HepG2 (cell line): ENCODE data around the gene HDLBP. TPM values are rescaled to one million over a fixed set of nuclear protein-coding genes. Genes with fewer than 3 reads are reported as not detected.

ENCODE experiments used
- ATAC-seq: fragments of 200-7000 bp; cut with Tn5 transposase; 3 replicates; pipeline ENCODE4 v1.9.1; 2020; ENCODE audit warnings: mild to moderate bottlenecking, moderate library complexity
- BruUV-seq: library from RNA; stranded (reverse); fragments of 400-500 nt; replicated peaks from 2 replicates; lab custom pipeline; 2021; lab: Mats Ljungman, UMichigan
- CTCF ChIA-PET: fragments of 300-600 bp; formaldehyde crosslinking; extraction: SDS; loops from one replicate; lab custom pipeline; 2021; ENCODE audit warnings: low total read pairs, inconsistent platforms, low intra/inter-chr PET ratio; lab: Yijun Ruan, JAX
- POLR2A ChIA-PET: fragments of 350-600 bp; sonication (Branson Sonifier 250); formaldehyde crosslinking; loops from one replicate; lab custom pipeline; 2020; ENCODE audit warnings: antibody characterized with exemption, inconsistent platforms; lab: Yijun Ruan, JAX
- DNase-seq: peaks from one replicate; pipeline ENCODE4 v3.0.0-alpha.2; 2015; ENCODE audit warnings: low spot score
- FAIRE-seq: peaks from 3 replicates; lab custom pipeline; 2011; peaks lifted over from hg19 to GRCh38; lab: Jason Lieb, UNC
- H2AFZ ChIP-seq: one replicate; pipeline ENCODE4 v1.6.1; 2011; ENCODE audit warnings: low read length, inconsistent platforms
- H3K27ac ChIP-seq: fragments of 300-600 bp; 3 replicates; pipeline ENCODE4 v1.8.0; 2011; ENCODE audit warnings: mixed run types, mild to moderate bottlenecking, mixed read lengths, low read length, inconsistent platforms; ENCODE audit not compliant: insufficient read depth; ENCODE audit errors: extremely low read length
- H3K27me3 ChIP-seq, 2 experiments: fragments of 200-600 bp in 1 of 2; 2 replicates in 1 of 2; 3 replicates in 1 of 2; pipeline versions ENCODE4 v1.6.0 to v1.8.0; 2011; ENCODE audit warnings: low read length in 2 of 2, mild to moderate bottlenecking in 2 of 2, moderate library complexity in 2 of 2, inconsistent platforms in 1 of 2; ENCODE audit not compliant: insufficient read depth in 2 of 2, control insufficient read depth in 1 of 2
- H3K36me3 ChIP-seq, 2 experiments: fragments of 200-600 bp in 1 of 2; replicated peaks in 1 of 2; 2 replicates in 1 of 2; 3 replicates in 1 of 2; pipeline versions ENCODE4 v1.5.1 to v1.8.0; 2011; ENCODE audit warnings: low read length in 2 of 2, inconsistent platforms in 1 of 2; ENCODE audit not compliant: insufficient read depth in 2 of 2, control insufficient read depth in 1 of 2
- H3K4me1 ChIP-seq: 2 replicates; pipeline ENCODE4 v1.5.1; 2012; ENCODE audit warnings: low read length, inconsistent platforms; ENCODE audit not compliant: insufficient read depth
- H3K4me2 ChIP-seq: 2 replicates; pipeline ENCODE4 v1.6.0; 2011; ENCODE audit warnings: low read depth, low read length, inconsistent platforms
- H3K4me3 ChIP-seq, 3 experiments: fragments of 200-600 bp in 1 of 3; sonication (generic), shearing (Covaris generic) in 1 of 3; replicated peaks in 1 of 3; 2 replicates each; pipeline ENCODE4 v1.5.1; 2011 to 2016; ENCODE audit warnings: low read length in 3 of 3, inconsistent platforms in 2 of 3, low read depth in 2 of 3, mild to moderate bottlenecking in 2 of 3, control low read depth in 1 of 3, mixed read lengths in 1 of 3; ENCODE audit not compliant: insufficient read depth in 1 of 3
- H3K79me2 ChIP-seq: one replicate; pipeline ENCODE4 v1.6.1; 2011; ENCODE audit warnings: low read length, inconsistent platforms; ENCODE audit not compliant: insufficient read depth
- H3K9ac ChIP-seq: 2 replicates; pipeline ENCODE4 v1.6.0; 2011; ENCODE audit warnings: mild to moderate bottlenecking, low read depth, low read length, inconsistent platforms; ENCODE audit not compliant: insufficient read depth
- H3K9me3 ChIP-seq: 2 replicates; pipeline ENCODE4 v1.5.1; 2012; ENCODE audit warnings: mild to moderate bottlenecking, low read length
- H4K20me1 ChIP-seq: 2 replicates; pipeline ENCODE4 v1.6.0; 2011; ENCODE audit warnings: inconsistent platforms, mild to moderate bottlenecking, low read length, moderate library complexity; ENCODE audit not compliant: insufficient read depth
- AGO2 ChIP-seq: fragments of 200-400 bp; formaldehyde crosslinking; optimal IDR thresholded peaks from 2 replicates; pipeline ENCODE3; 2017; ENCODE audit warnings: mild to moderate bottlenecking, low read depth, low read length, moderate library complexity
- AKAP8 ChIP-seq: sonication (generic); formaldehyde crosslinking; IDR thresholded peaks from 2 replicates; pipeline ENCODE4 v1.5.1; 2020; ENCODE audit warnings: mild to moderate bottlenecking, missing genetic modification reagents
- KDM2A ChIP-seq: sonication (generic); formaldehyde crosslinking; IDR thresholded peaks from 2 replicates; pipeline ENCODE4 v1.4.0; 2020; ENCODE audit warnings: low read depth, missing genetic modification reagents, borderline replicate concordance
- KMT2A ChIP-seq: sonication (generic); formaldehyde crosslinking; IDR thresholded peaks from 2 replicates; pipeline ENCODE4 v1.4.0; 2020; ENCODE audit warnings: missing genetic modification reagents
- MEIS2 ChIP-seq: sonication (generic); formaldehyde crosslinking; IDR thresholded peaks from 2 replicates; pipeline ENCODE4 v1.9.0; 2021; ENCODE audit warnings: mild to moderate bottlenecking, missing genetic modification reagents
- NFE2L1 ChIP-seq: sonication (generic); formaldehyde crosslinking; IDR thresholded peaks from 2 replicates; pipeline ENCODE4 v1.4.0; 2020; ENCODE audit warnings: missing genetic modification reagents, mild to moderate bottlenecking, borderline replicate concordance
- NR1H2 ChIP-seq: sonication (generic); formaldehyde crosslinking; IDR thresholded peaks from 2 replicates; pipeline ENCODE4 v1.8.1; 2022; ENCODE audit warnings: low read depth, missing genetic modification reagents, borderline replicate concordance
- RBFOX2 ChIP-seq: fragments of 200-400 bp; formaldehyde crosslinking; IDR thresholded peaks from 2 replicates; pipeline ENCODE4 v1.6.1; 2017; ENCODE audit warnings: low read depth, mild to moderate bottlenecking, low read length
- SIN3A ChIP-seq: IDR thresholded peaks from 2 replicates; pipeline ENCODE4 v1.6.1; 2011; ENCODE audit warnings: low read depth, mild to moderate bottlenecking, control low read depth, low read length, borderline replicate concordance
- TOPORS ChIP-seq: sonication (generic); formaldehyde crosslinking; IDR thresholded peaks from 2 replicates; pipeline ENCODE4 v1.8.0; 2023; ENCODE audit warnings: mild to moderate bottlenecking, missing genetic modification reagents
- ZBTB38 ChIP-seq: sonication (generic); formaldehyde crosslinking; IDR thresholded peaks from 2 replicates; pipeline ENCODE4 v1.5.1; 2020; ENCODE audit warnings: mild to moderate bottlenecking, missing genetic modification reagents
- ZNF124 ChIP-seq: sonication (generic); formaldehyde crosslinking; IDR thresholded peaks from 2 replicates; pipeline ENCODE4 v1.4.0; 2020; ENCODE audit warnings: missing genetic modification reagents
- ZNF224 ChIP-seq: sonication (generic); formaldehyde crosslinking; IDR thresholded peaks from 2 replicates; pipeline ENCODE4 v1.5.0; 2020; ENCODE audit warnings: mild to moderate bottlenecking, missing genetic modification reagents
- ZNF230 ChIP-seq: sonication (generic); formaldehyde crosslinking; IDR thresholded peaks from 2 replicates; pipeline ENCODE4 v1.4.0; 2020; ENCODE audit warnings: mild to moderate bottlenecking, missing genetic modification reagents
- ZNF430 ChIP-seq: sonication (generic); formaldehyde crosslinking; IDR thresholded peaks from 2 replicates; pipeline ENCODE4 v1.9.0; 2021; ENCODE audit warnings: mild to moderate bottlenecking, missing genetic modification reagents
- WGBS: methylation state at CpG from one replicate; pipeline ENCODE4 v1.1.6; 2017; ENCODE audit warnings: low lambda C conversion rate; 5-methylcytosine and 5-hydroxymethylcytosine counted together
- in situ Hi-C: cut with HindIII; loops from 2 replicates; pipeline ENCODE4 v1.10.0; 2017; ENCODE audit warnings: low pct_unique_long_range_greater_than_20kb; ENCODE audit not compliant: extremely low pct_ligation_motif_present
- intact Hi-C: fragments of 100-400 bp; cut with micrococcal nuclease; formaldehyde crosslinking; loops from one replicate; pipeline ENCODE4 v1.10.0; 2022; ENCODE audit not compliant: unreplicated experiment
- polyA plus RNA-seq, 8 experiments: library from polyadenylated mRNA; depleted of rRNA in 3 of 8; stranded (reverse) in 7 of 8; unstranded in 1 of 8; fragments of >200 nt; fragmentation: Illumina TruSeq in 4 of 8; extraction: Trizol in 4 of 8; gene quantifications; 2 replicates each; pipeline versions ENCODE4 v1.2.1 to v1.2.3, GENCODE V29; 2011 to 2016; ENCODE audit warnings: low read depth in 4 of 8, missing spikeins in 1 of 8, mixed read lengths in 1 of 8; ENCODE audit not compliant: insufficient read depth in 1 of 8
- total RNA-seq, 5 experiments: library from RNA; depleted of rRNA; stranded (reverse); fragments of >200 nt; fragmentation: Illumina TruSeq; extraction: Trizol; gene quantifications; 2 replicates each; pipeline ENCODE4 v1.2.3, GENCODE V29; 2016; ENCODE audit warnings: low read depth in 1 of 5
- TF ChIP-seq, protein P1 (sequence below): sonication (generic); formaldehyde crosslinking; IDR thresholded peaks from 2 replicates; pipeline ENCODE4 v1.5.1; 2020; ENCODE audit warnings: mild to moderate bottlenecking, missing genetic modification reagents, moderate library complexity
- TF ChIP-seq, protein P2 (sequence below): IDR thresholded peaks from 2 replicates; pipeline ENCODE4 v1.6.1; 2016; ENCODE audit warnings: mild to moderate bottlenecking, missing biosample characterization, missing genetic modification reagents
- TF ChIP-seq, protein P3 (sequence below): sonication (generic); formaldehyde crosslinking; conservative IDR thresholded peaks from 2 replicates; pipeline ENCODE4 v1.8.0; 2022; ENCODE audit warnings: missing genetic modification reagents

The HDLBP gene
- total and polyA plus RNA-seq, 2 of the 13 experiments (the other 11 are each of a cell fraction or from before 2014, with no cell fraction given), result 464 to 707 TPM

DNA sequence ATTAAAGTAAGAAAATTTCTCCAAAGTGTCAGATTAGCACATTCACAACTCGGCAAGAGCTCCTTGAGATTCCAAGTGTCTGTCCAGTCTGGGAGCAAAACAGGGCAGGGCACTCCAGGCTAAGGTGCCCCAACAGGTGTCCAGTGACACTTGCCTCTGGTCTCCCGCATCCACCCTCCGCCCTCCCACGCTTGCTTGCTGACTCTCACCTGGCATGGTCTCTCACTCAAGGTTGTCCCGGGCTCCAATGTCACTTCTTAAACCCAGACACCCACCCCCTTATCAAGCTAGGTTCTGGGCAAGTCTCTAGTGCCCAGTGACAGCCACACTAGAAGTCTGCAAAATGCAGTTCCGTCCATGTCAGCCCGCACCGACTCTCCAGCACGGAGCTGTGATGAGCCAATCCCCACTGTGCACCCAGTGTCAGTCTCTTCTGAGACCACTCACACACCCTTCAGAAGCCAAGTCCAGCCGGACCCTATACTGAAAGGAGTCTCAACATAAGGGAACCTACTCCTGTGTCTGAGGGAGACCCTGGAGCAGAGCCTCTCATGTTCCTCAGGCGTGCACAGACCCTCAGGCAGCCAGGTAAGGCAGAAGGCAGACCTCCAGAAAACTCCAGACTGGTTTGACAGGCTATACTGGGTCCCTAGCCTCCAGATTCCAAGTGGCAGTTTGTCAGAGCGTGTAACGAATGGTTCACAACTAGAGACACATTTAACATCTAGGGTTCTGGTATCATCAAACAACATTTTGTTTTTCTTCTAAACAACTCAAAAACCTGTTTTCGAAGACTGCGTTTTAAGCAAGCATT lies 45.6 kb downstream of the HDLBP start:
- ChIA-PET CTCF (no interaction called here), POLR2A (no interaction called here)
- peak overlapping the region; percentile 97 for H3K9ac ChIP-seq
- WGBS, result 92% methylated on average over 15 of the region's 15 CpGs
- ATAC-seq (no peak), DNase-seq (no peak), FAIRE-seq (no peak)
- peaks cover 28 to 43% of the 10 kb centered on the region in 2 experiments for H3K36me3 ChIP-seq
- peaks cover 94% of the 10 kb centered on the region for H3K79me2 ChIP-seq
- peaks cover 65% of the 10 kb centered on the region for H4K20me1 ChIP-seq
- no TSS peak for BruUV-seq
- H3K4me2 ChIP-seq, result peak overlapping the region; percentile 97
- no peaks in the 10 kb centered on the region; a peak in 1 of 5 replicates for H3K27me3 ChIP-seq
- no peaks in the 10 kb centered on the region for H3K9me3 ChIP-seq
- H3K27ac ChIP-seq, result no peak overlapping the region
- intact Hi-C loops (loop anchor here (10.0 kb wide), 1 partner anchor 85 kb away; the partner anchor contains the start of gene FARP2), in situ Hi-C loops (loop anchor here (5.0 kb wide), 1 partner anchor 47 kb away; the partner anchor contains the start of genes HDLBP and SEPTIN2)
- H2AFZ ChIP-seq, result no peak overlapping the region
- H3K4me3 ChIP-seq, result peak overlapping the region in 2 of 3 experiments; percentile 75 to 91; a peak in 4 of 6 replicates
- H3K4me1 ChIP-seq, result peaks cover 73% of the 10 kb centered on the region
- TF ChIP-seq SIN3A (no peak), MEIS2 (CRISPR knock-in tag) (no peak), ZNF224 (CRISPR knock-in tag) (no peak), RBFOX2 (0 out of 2 replicates have a peak, but pooled peaks have one; percentile 32), ZBTB38 (CRISPR knock-in tag) (peak; percentile 68), ZNF124 (CRISPR knock-in tag) (no peak), ZNF230 (no peak), NR1H2 (no peak), TOPORS (CRISPR knock-in tag) (no peak), ZNF430 (CRISPR knock-in tag) (0 out of 2 replicates have a peak, but pooled peaks have one; percentile 8), AKAP8 (CRISPR knock-in tag) (peak; percentile 23; the same call in 1 of the 2 replicates), KDM2A (CRISPR knock-in tag) (0 out of 2 replicates have a peak, but pooled peaks have one; percentile 21), NFE2L1 (CRISPR knock-in tag) (no peak), KMT2A (CRISPR knock-in tag) (no peak), AGO2 (peak; percentile 38)
- TF ChIP-seq, protein P1, sequence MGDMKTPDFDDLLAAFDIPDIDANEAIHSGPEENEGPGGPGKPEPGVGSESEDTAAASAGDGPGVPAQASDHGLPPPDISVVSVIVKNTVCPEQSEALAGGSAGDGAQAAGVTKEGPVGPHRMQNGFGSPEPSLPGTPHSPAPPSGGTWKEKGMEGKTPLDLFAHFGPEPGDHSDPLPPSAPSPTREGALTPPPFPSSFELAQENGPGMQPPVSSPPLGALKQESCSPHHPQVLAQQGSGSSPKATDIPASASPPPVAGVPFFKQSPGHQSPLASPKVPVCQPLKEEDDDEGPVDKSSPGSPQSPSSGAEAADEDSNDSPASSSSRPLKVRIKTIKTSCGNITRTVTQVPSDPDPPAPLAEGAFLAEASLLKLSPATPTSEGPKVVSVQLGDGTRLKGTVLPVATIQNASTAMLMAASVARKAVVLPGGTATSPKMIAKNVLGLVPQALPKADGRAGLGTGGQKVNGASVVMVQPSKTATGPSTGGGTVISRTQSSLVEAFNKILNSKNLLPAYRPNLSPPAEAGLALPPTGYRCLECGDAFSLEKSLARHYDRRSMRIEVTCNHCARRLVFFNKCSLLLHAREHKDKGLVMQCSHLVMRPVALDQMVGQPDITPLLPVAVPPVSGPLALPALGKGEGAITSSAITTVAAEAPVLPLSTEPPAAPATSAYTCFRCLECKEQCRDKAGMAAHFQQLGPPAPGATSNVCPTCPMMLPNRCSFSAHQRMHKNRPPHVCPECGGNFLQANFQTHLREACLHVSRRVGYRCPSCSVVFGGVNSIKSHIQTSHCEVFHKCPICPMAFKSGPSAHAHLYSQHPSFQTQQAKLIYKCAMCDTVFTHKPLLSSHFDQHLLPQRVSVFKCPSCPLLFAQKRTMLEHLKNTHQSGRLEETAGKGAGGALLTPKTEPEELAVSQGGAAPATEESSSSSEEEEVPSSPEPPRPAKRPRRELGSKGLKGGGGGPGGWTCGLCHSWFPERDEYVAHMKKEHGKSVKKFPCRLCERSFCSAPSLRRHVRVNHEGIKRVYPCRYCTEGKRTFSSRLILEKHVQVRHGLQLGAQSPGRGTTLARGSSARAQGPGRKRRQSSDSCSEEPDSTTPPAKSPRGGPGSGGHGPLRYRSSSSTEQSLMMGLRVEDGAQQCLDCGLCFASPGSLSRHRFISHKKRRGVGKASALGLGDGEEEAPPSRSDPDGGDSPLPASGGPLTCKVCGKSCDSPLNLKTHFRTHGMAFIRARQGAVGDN, result peak; percentile 24
- TF ChIP-seq, protein P2, sequence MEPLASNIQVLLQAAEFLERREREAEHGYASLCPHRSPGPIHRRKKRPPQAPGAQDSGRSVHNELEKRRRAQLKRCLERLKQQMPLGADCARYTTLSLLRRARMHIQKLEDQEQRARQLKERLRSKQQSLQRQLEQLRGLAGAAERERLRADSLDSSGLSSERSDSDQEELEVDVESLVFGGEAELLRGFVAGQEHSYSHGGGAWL (CRISPR knock-in tag), result no peak
- TF ChIP-seq, protein P3, sequence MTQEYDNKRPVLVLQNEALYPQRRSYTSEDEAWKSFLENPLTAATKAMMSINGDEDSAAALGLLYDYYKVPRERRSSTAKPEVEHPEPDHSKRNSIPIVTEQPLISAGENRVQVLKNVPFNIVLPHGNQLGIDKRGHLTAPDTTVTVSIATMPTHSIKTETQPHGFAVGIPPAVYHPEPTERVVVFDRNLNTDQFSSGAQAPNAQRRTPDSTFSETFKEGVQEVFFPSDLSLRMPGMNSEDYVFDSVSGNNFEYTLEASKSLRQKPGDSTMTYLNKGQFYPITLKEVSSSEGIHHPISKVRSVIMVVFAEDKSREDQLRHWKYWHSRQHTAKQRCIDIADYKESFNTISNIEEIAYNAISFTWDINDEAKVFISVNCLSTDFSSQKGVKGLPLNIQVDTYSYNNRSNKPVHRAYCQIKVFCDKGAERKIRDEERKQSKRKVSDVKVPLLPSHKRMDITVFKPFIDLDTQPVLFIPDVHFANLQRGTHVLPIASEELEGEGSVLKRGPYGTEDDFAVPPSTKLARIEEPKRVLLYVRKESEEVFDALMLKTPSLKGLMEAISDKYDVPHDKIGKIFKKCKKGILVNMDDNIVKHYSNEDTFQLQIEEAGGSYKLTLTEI (CRISPR knock-in tag), result no peak
